Measurements from ENCODE around the gene IFNL4.
"Not testable (repeated sequence)": the region's sequence is repeated elsewhere in the genome, so short reads cannot be mapped to it uniquely, and the experiment has no call there.

Gene IFNL4

GRCh38 chr19:39257227-39257626, 8.6 kb upstream of the IFNL4 start:
- no peak for DNase-seq (ENCODE audit: low read depth, low spot score)

DNA sequence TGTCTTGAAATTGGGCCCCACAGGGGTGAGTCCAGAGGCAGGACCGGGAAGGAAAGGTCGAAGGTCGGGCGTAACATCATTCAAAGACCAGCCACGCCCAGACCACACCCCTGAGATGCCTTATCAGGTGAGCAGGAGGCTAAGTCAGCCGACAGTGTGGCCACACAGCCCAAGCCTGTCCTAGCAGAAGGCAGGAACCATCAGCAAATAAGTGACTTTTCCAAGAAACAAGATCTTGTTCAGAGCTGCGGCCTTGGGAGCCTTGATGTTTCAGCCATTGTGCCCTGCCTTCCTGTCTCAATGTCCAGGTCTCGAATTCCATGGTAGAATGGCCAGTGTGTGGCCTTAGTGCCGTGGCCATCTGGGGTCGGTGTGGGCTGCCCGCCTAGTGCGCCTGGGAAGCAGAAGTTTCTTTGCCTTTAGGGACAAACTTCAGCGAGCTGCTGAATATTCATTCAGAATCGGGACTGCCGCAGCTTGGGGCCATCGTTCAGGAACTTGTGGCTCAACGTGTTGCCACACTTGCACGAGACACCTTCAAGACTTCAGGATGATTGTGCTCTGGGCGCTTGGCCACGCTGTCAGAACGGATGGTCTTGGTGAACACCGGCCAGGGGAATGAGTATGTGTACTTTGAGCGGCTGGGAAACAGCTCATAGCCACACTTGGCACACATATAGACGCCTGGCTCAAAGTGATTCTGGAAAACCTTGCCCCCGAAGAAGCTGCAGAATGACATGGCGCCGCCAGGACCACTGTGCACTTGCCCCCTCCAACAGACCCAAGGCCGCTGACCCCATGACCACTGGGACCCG, 6.1 kb upstream of the IFNL4 start:
- DNase-seq (ENCODE audit: low read depth, low spot score) = no peak

DNA sequence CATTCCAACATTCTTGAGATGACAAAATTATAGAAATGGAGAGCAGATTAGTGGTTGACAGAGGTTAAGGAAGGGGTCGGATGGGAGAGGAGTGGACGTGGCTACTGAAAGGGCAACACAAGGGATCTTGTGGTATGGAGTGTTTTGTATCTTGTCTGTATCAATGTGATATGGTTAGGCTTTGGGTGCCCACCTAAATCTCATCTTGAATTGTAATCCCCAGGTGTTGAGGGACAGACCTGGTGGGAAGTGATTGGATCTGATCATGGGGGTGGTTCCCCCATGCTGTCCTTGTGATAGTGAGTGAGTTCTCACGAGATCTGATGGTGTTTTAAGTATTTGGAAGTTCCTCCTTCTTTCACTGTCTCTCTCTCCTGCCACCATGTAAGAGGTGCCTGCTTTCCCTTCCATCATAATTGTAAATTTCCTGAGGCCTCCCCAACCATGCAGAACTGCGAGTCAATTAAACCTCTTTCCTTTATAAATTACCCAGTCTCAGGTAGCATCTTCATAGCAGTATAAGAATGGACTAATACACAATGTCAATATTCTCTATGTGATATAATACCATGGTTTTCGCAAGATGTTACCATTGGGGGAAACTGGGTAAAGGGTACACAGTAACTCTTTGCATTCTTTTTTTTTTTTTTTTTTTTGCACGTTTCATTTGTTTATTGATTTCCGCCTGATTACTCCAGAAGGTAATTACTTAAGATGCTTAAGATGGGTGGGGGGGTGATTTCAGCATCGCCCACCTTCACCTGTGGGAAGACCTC, 4.9 kb upstream of the IFNL4 start:
- DNase-seq (ENCODE audit: low read depth, low spot score) = no peak

DNA sequence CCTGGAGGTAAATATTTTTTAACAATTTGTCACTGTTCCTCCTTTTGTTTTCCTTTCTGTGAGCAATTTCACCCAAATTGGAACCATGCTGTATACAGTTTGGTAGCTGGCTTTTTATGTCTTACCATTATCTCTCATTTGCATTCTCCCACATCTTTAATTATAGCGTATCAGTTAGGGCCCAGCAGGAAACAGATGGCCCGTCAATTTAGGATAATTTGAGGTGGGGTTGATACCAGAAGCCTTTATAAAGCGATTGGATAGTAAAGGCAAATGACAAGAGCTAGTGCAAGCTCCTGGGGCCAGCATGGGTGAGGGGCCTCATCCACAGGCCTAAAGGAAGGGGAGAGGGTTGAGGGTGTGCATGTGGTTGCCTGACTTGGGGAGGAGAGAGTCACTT, 3.8 kb upstream of the IFNL4 start:
- DNase-seq (ENCODE audit: low read depth, low spot score) = no peak

GRCh38 chr19:39251846-39252245, 3.2 kb upstream of the IFNL4 start:
- DNase-seq (ENCODE audit: low read depth, low spot score) = no peak

DNA sequence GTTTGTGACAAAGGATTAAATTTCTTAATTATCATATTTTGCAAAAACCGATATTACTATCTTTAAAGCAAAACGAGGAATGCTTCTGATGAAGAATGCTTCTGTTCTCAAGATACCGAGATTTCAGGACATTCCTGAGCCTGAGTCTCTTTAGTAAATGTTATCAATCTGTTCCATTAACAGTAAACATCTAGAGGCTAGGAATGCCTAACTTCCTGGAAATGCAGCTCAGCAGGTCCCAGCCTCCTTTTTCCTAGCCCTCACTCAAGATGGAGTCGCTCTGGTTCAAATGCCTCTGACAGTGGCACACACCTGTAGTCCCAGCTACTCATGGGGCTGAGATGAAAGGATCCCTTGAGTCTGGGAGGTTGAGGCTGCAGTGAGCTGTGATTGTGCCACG, 2.4 kb upstream of the IFNL4 start:
- DNase-seq (ENCODE audit: low read depth, low spot score) = no peak

DNA sequence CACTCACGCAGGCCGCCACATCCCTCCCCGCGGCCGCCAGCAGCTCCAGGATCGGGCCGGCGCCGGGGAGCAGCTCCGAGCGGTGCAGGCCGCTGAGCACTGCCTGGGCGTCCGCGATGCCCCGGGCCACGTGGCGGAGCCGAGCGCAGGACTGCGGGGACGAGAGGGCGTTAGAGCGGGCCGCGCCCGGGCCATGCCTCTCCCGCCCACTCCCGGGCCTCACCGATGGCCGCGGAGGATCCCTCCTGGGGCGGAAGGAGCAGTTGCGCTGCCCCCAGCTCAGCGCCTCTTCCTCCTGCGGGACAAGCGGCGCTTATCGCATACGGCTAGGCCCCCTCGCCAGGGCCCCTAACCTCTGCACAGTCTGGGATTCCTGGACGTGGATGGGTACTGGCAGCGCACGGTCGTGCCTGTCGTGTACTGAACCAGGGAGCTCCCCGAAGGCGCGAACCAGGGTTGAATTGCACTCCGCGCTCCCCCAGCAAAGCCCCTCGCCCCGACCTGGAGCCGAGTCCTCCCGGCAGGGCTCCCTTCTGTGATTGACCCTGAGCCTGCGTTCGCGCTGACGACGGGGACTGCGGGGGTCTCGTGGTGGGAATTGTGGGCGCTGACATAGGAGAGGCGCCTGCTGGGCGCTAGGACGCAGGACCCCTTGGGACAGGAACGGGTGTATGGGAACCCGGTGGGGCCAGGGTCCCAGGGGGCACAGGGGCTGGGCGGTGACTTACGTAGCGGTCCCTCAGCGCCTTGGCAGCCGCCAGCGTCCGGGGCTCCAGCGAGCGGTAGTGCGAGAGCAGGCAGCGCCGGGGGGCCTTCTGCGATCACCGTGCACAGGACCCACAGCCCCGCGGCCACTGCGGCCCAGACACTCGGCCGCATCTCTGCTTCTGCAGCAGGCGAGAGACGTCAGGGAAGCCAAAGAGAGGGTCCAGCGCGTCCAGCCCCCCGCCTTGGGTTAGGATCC, 673 bp downstream of the IFNL4 start:
- no peak for DNase-seq (ENCODE audit: low read depth, low spot score)

DNA sequence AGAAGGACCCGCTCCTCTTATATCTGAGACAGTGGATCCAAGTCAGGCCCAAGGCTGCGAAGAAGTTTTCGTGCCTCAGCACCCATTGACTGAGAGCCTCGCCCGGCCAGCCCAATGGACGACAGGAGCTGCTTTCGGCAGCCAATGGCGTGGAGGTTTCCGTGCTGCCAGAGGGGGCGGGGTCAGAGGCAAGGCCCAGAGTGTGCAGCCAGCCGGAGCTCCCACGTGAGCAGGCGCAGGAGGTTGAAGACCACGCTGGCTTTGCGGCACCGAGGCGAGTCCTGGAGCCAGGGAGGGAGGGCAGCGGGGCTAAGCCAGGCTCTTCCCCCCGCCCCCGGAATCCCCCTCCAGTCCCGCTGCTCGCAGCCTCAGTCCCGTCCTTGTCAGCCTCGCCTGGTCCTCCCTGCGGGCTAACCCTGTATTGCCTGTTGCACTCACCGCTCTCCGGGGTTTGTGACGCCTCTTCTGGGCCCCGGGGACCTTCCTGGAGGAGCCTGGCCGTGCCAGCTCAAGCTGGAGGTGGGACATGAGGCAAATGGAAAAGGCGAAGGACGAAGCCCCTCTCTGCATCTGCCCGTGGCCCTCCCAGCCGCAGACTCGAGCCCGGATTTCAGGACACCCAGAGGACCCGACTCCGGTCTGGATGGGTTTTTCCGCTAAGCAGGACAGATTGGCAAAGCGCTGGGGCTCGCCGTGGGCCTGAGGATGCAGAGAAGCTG, 1.5 kb downstream of the IFNL4 start:
- DNase-seq (ENCODE audit: low read depth, low spot score) = no peak

- not testable (repeated sequence) for DNase-seq (ENCODE audit: low read depth, low spot score)
Observed at GRCh38 chr19:39245166-39245565, 3.5 kb downstream of the IFNL4 start.

- DNase-seq (ENCODE audit: low read depth, low spot score) = not testable (repeated sequence)
Observed at GRCh38 chr19:39244410-39245100, 4.1 kb downstream of the IFNL4 start, which contains the start of gene IFNL3. IFNL3 (minus strand) TSS chr19:39245006; CDS start chr19:39244967, 39 bp downstream.

DNA sequence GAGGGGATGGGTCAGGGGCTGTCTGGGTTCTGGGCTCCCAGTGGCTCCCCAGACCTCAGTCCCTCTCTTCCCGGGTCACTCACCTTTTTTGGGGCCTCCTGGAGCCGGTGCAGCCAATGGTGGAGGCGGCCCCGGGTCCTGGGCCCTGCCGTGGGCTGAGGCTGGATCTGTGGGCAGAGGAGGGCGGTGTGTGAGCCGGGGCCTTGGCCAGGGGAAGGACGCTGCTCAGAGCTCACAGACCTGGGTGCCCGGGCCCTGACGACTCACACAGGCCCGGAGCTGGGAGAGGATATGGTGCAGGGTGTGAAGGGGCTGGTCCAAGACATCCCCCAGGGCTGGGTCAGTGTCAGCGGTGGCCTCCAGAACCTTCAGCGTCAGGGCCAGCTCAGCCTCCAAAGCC, 4.9 kb downstream of the IFNL4 start:
- DNase-seq (ENCODE audit: low read depth, low spot score) = not testable (repeated sequence)

- no peak for DNase-seq (ENCODE audit: low read depth, low spot score)
Observed at GRCh38 chr19:39240421-39240820, 8.2 kb downstream of the IFNL4 start.

- DNase-seq (ENCODE audit: low read depth, low spot score) = no peak
Observed at GRCh38 chr19:39238944-39239343, 9.7 kb downstream of the IFNL4 start.

GRCh38 chr19:39238209-39238608, 10.4 kb downstream of the IFNL4 start:
- no peak for DNase-seq (ENCODE audit: low read depth, low spot score)

GRCh38 chr19:39237200-39238184, 11.2 kb downstream of the IFNL4 start:
- peak; percentile 14 for DNase-seq (ENCODE audit: low read depth, low spot score)

DNA sequence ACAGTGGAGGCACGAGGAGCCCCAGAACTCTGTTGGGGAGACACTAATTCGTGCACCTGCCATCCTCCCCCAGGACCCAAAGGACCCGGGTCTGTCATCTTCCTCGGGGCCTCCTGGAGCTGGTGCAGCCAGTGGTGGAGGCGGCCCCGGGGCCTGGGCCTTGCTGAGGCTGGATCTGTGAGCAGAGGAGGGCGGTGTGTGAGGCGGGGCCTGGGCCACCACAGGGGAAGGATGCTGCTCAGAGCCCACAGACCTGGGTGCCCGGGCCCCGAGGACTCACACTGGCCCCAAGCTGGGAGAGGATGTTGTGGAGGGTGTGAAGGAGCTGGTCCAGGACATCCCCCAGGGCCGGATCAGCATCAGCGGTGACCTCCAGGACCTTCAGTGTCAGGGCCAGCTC, 12.1 kb downstream of the IFNL4 start:
- DNase-seq (ENCODE audit: low read depth, low spot score) = no peak

DNA sequence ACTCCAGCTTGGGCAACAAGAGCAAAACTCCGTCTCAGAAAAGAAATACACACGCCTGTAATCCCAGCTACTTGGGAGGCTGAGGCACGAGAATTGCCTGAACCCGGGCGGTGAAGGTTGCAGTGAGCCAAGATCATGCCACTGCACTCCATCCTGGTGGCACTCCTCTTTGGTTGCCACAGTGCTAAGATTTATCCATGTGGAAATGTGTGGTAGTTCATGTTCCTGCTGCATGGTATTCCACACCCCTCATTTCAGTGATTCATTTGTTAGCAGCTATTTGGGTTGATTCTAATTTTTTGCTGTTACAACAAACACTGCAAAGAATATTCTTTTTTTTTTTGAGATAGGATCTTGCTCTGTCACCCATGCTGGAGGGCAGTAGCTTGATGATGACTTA, 15.9 kb downstream of the IFNL4 start:
- no peak for DNase-seq (ENCODE audit: low read depth, low spot score)

DNA sequence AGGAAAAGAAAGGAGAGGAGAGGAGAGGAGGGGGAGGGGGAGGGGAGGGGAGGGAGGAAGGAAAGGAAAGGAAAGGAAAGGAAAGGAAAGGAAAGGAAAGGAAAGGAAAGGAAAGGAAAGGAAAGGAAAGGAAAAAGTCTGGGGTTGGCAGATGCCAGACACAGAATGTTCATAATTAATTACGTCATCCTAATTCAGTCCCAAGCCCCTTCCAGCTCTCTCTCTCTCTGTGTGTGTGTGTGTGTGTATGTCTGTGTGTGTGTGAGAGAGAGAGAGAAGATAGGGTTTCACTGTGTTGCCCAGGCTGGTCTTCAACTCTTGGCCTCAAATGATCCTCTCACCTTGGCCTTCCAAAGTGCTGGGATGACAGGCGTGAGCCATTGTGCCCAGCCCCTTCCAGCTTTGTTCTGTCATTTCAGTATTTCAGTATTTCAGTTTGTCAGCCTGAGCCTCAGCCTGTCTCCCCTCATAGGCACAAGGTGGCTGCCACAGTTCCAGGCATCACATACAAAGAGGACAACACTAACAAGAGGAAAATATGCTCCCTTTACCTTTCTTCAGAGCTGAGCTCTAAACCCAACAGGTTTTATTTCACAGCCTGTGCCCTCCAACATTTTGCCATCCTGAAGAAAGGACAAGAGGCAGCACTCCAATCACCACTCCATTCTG, 18.4 kb downstream of the IFNL4 start:
- no peak for DNase-seq (ENCODE audit: low read depth, low spot score)

DNA sequence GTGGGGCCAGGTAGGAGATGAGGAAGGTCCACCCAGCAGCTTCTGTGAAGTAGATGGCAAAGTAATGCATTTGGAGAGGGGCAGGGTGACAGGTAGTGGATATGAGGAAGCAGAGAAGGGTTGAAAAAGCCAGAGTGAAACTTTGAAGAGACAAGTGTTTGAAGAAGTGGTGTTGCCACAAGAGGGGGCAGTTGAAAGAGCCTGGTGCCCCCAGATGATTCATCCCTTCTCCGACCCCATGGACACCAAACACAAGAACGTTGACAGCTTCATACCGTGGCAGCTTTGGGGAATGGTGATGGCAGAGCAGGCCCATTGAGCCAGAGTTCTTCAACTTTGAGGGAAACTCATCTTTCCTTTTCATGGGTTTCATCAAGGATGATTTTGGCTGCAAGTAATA, 23.7 kb downstream of the IFNL4 start:
- DNase-seq (ENCODE audit: low read depth, low spot score) = no peak
